Sigmoid colon (tissue), 4 donors: ENCODE measurements around the gene RAB37.

Experiments used
- EP300 ChIP-seq, 4 donors: sonication (generic); formaldehyde crosslinking; IDR thresholded peaks; one replicate each; pipeline ENCODE4 v1.6.1; 2017; ENCODE audit warnings: antibody characterized with exemption in 4 of 4
- POLR2A ChIP-seq, 2 donors: fragments of 450-650 bp; IDR thresholded peaks; one replicate each; pipeline ENCODE4 v1.6.1; 2016; ENCODE audit warnings: antibody characterized with exemption in 2 of 2, mild to moderate bottlenecking in 2 of 2, moderate library complexity in 2 of 2
- TF ChIP-seq, protein P1 (sequence below), 4 experiments: fragments of 450-650 bp in 3 of 4; fragments of 200-600 bp in 1 of 4; IDR thresholded peaks; one replicate each; pipeline ENCODE4 v1.5.1; 2016 to 2019; ENCODE audit warnings: antibody characterized with exemption in 4 of 4, mild to moderate bottlenecking in 3 of 4, moderate library complexity in 2 of 4

DNA sequence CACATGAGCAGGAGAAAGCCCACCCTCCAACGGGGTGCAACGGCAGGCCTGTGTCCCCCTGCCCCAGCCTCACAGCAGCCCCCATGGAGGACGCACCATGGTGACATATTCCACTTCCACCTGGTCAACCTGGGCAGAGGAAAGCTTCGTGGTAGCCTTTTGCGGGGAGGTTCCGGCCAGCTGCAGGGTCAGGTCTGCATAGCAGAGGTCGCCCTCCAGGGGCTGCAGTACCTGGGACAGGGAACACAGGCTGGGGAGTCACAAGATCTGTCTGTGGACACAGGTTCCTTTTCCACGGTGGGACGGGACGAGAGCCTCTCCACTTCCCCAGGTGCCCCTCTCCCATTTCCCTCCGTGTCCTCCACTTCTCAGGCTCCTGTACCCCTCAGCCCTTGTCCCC is 41.4 kb upstream of the RAB37 start:
- TF ChIP-seq, protein P1, sequence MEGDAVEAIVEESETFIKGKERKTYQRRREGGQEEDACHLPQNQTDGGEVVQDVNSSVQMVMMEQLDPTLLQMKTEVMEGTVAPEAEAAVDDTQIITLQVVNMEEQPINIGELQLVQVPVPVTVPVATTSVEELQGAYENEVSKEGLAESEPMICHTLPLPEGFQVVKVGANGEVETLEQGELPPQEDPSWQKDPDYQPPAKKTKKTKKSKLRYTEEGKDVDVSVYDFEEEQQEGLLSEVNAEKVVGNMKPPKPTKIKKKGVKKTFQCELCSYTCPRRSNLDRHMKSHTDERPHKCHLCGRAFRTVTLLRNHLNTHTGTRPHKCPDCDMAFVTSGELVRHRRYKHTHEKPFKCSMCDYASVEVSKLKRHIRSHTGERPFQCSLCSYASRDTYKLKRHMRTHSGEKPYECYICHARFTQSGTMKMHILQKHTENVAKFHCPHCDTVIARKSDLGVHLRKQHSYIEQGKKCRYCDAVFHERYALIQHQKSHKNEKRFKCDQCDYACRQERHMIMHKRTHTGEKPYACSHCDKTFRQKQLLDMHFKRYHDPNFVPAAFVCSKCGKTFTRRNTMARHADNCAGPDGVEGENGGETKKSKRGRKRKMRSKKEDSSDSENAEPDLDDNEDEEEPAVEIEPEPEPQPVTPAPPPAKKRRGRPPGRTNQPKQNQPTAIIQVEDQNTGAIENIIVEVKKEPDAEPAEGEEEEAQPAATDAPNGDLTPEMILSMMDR (IDR thresholded peaks at IDR 0.05) = no peak
- TF ChIP-seq EP300 (IDR thresholded peaks at IDR 0.05) (no peak), POLR2A (IDR thresholded peaks at IDR 0.05) (no peak)
